H9 (cell line): ENCODE measurements around the gene VAPA. TPM values are rescaled to one million over a fixed set of nuclear protein-coding genes. Genes with fewer than 3 reads are reported as not detected.

Source experiments
- DNase-seq: peaks from one replicate; pipeline ENCODE4 v3.0.0-alpha.2; 2017
- H2AFZ ChIP-seq: one replicate; pipeline ENCODE4 v1.6.1; 2013; ENCODE audit warnings: mild to moderate bottlenecking, low read length, control low read depth, moderate library complexity
- H2AK5ac ChIP-seq: 2 replicates; pipeline ENCODE4 v1.6.1; 2013; ENCODE audit warnings: low read length, control low read depth, mixed read lengths; ENCODE audit not compliant: insufficient read length
- H2BK120ac ChIP-seq: one replicate; pipeline ENCODE4 v1.6.1; 2013; ENCODE audit warnings: low read depth, mild to moderate bottlenecking, low read length, control low read depth, inconsistent platforms; ENCODE audit not compliant: poor library complexity, severe bottlenecking
- H2BK12ac ChIP-seq: 2 replicates; pipeline ENCODE4 v1.6.1; 2013; ENCODE audit warnings: low read length, control low read depth, mixed read lengths, low read depth; ENCODE audit not compliant: insufficient read length
- H2BK15ac ChIP-seq: 2 replicates; pipeline ENCODE4 v1.6.1; 2013; ENCODE audit warnings: low read depth, low read length, control low read depth
- H2BK20ac ChIP-seq: one replicate; pipeline ENCODE4 v1.6.1; 2013; ENCODE audit warnings: low read depth, mild to moderate bottlenecking, low read length, control low read depth, inconsistent platforms; ENCODE audit not compliant: poor library complexity, severe bottlenecking
- H2BK5ac ChIP-seq: 2 replicates; pipeline ENCODE4 v1.6.1; 2013; ENCODE audit warnings: low read length, control low read depth, mixed read lengths; ENCODE audit not compliant: insufficient read length
- H3K14ac ChIP-seq: 2 replicates; pipeline ENCODE4 v1.6.1; 2013; ENCODE audit warnings: low read length, control low read depth; ENCODE audit not compliant: insufficient read depth
- H3K18ac ChIP-seq: 2 replicates; pipeline ENCODE4 v1.6.1; 2013; ENCODE audit warnings: low read depth, mild to moderate bottlenecking, mixed read lengths, low read length, control low read depth; ENCODE audit not compliant: insufficient read length
- H3K23ac ChIP-seq: 2 replicates; pipeline ENCODE4 v1.6.1; 2013; ENCODE audit warnings: low read length, control low read depth, mixed read lengths, low read depth; ENCODE audit not compliant: insufficient read length
- H3K23me2 ChIP-seq: 2 replicates; pipeline ENCODE4 v1.6.1; 2013; ENCODE audit warnings: low read depth, mild to moderate bottlenecking, mixed read lengths, low read length, control low read depth; ENCODE audit not compliant: insufficient read length, poor library complexity, severe bottlenecking
- H3K27ac ChIP-seq: 2 replicates; pipeline ENCODE4 v1.5.1; 2013; ENCODE audit warnings: low read length, control low read depth, mixed read lengths, low read depth; ENCODE audit not compliant: insufficient read length
- H3K27me3 ChIP-seq: 2 replicates; pipeline ENCODE4 v1.6.1; 2013; ENCODE audit warnings: low read length, control low read depth, inconsistent platforms; ENCODE audit not compliant: insufficient read depth
- H3K4ac ChIP-seq: 2 replicates; pipeline ENCODE4 v1.6.1; 2013; ENCODE audit warnings: low read depth, mild to moderate bottlenecking, control low read depth, inconsistent platforms, low read length, moderate library complexity
- H3K4me1 ChIP-seq: 2 replicates; pipeline ENCODE4 v1.6.1; 2013; ENCODE audit warnings: low read length, control low read depth, inconsistent platforms; ENCODE audit not compliant: insufficient read depth
- H3K4me2 ChIP-seq: 2 replicates; pipeline ENCODE4 v1.6.1; 2013; ENCODE audit warnings: low read length, control low read depth, mixed read lengths; ENCODE audit not compliant: insufficient read length, insufficient read depth
- H3K56ac ChIP-seq: 2 replicates; pipeline ENCODE4 v1.6.1; 2013; ENCODE audit warnings: low read depth, mild to moderate bottlenecking, mixed read lengths, low read length, control low read depth; ENCODE audit not compliant: insufficient read length
- H3K79me1 ChIP-seq: 2 replicates; pipeline ENCODE4 v1.6.1; 2013; ENCODE audit warnings: low read depth, mild to moderate bottlenecking, moderate library complexity, low read length, control low read depth, inconsistent platforms; ENCODE audit not compliant: insufficient read depth, poor library complexity, severe bottlenecking
- H3K79me2 ChIP-seq: 2 replicates; pipeline ENCODE4 v1.6.1; 2013; ENCODE audit warnings: low read length, control low read depth, inconsistent platforms; ENCODE audit not compliant: insufficient read depth
- H3K9ac ChIP-seq: 2 replicates; pipeline ENCODE4 v1.6.1; 2013; ENCODE audit warnings: low read length, control low read depth, mixed read lengths; ENCODE audit not compliant: insufficient read length; ENCODE audit errors: extremely low read depth
- H3K9me3 ChIP-seq: one replicate; pipeline ENCODE4 v1.6.1; 2013; ENCODE audit warnings: low read depth, low read length, inconsistent platforms; ENCODE audit not compliant: control insufficient read depth
- H3T11ph ChIP-seq: one replicate; pipeline ENCODE4 v1.6.1; 2013; ENCODE audit warnings: mild to moderate bottlenecking, low read length, control low read depth, inconsistent platforms
- H4K20me1 ChIP-seq: one replicate; pipeline ENCODE4 v1.6.1; 2013; ENCODE audit not compliant: control insufficient read depth, insufficient read length, insufficient read depth
- H4K5ac ChIP-seq: 2 replicates; pipeline ENCODE4 v1.6.1; 2013; ENCODE audit warnings: low read depth, mild to moderate bottlenecking, mixed read lengths, low read length, control low read depth; ENCODE audit not compliant: insufficient read length
- H4K8ac ChIP-seq: replicated peaks from 2 replicates; pipeline ENCODE4 v1.6.1; 2013; ENCODE audit warnings: low read length, control low read depth, mixed read lengths, low read depth; ENCODE audit not compliant: insufficient read length
- H4K91ac ChIP-seq: 2 replicates; pipeline ENCODE4 v1.6.1; 2013; ENCODE audit warnings: low read depth, mild to moderate bottlenecking, moderate library complexity, mixed read lengths, low read length, control low read depth; ENCODE audit not compliant: insufficient read length
- H3K27ac Mint-ChIP-seq, 3 experiments: 2 replicates in 2 of 3; 3 replicates in 1 of 3; pipeline ENCODE4 v1.8.0; 2020 to 2021; ENCODE audit warnings: mixed read lengths in 3 of 3, mild to moderate bottlenecking in 1 of 3, moderate library complexity in 1 of 3
- H3K27me3 Mint-ChIP-seq: 2 replicates; pipeline ENCODE4 v1.8.0; 2021; ENCODE audit warnings: low read depth, mild to moderate bottlenecking, moderate library complexity, mixed read lengths
- H3K36me3 Mint-ChIP-seq, 3 experiments: 2 replicates in 2 of 3; 3 replicates in 1 of 3; pipeline ENCODE4 v1.8.0; 2020 to 2021; ENCODE audit warnings: low read depth in 3 of 3, mixed read lengths in 3 of 3; ENCODE audit not compliant: insufficient read depth in 1 of 3
- H3K4me1 Mint-ChIP-seq, 2 experiments: 2 replicates each; pipeline ENCODE4 v1.8.0; 2020; ENCODE audit warnings: mixed read lengths in 2 of 2
- H3K4me3 Mint-ChIP-seq, 2 experiments: 2 replicates in 1 of 2; 3 replicates in 1 of 2; pipeline ENCODE4 v1.8.0; 2020 to 2021; ENCODE audit warnings: mild to moderate bottlenecking in 2 of 2, mixed read lengths in 2 of 2, moderate library complexity in 1 of 2
- H3K9me3 Mint-ChIP-seq, 2 experiments: 2 replicates in 1 of 2; 3 replicates in 1 of 2; pipeline ENCODE4 v1.8.0; 2020; ENCODE audit warnings: mild to moderate bottlenecking in 2 of 2, mixed read lengths in 2 of 2, moderate library complexity in 1 of 2
- WGBS: extraction: QIAGEN DNeasy Blood & Tissue Kit; methylation state at CpG from one replicate; pipeline ENCODE4 v1.1.7; 2013; ENCODE audit warnings: missing lambda C conversion rate, low lambda C conversion rate, mixed read lengths; ENCODE audit not compliant: insufficient read length; ENCODE audit errors: extremely low coverage; 5-methylcytosine and 5-hydroxymethylcytosine counted together
- total RNA-seq: library from RNA; stranded (reverse); gene quantifications from 2 replicates; pipeline ENCODE4 v1.2.1, GENCODE V29; 2021
- TF ChIP-seq, protein P1 (sequence below): fragments of 200-600 bp; sonication (generic); conservative IDR thresholded peaks from 3 replicates; pipeline ENCODE4 v1.8.0; 2021; ENCODE audit warnings: antibody characterized with exemption, mild to moderate bottlenecking

VAPA gene
- total RNA-seq, 1 experiment from 2014 or later, result 141 TPM

DNA sequence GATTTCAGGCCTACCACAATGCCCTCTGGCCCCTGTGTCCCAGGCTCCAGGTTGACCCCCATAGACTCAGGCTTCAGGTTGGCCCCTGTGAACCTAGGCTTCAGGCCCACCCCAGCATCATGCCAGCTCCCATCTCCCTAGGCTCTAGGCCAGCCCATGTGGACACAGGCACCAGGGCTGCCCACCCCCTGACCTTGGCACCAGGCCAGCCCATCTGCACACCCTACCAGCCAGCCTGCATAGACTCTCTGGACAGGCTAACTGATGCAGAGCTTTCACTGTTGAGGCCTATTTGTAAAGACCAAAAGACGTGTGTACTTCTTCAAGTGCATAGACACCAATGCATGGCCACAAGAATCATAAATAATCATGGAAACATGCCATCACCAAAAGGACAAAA lies 83.9 kb downstream of the VAPA start:
- Mint-ChIP-seq H3K9me3 (peaks cover 8 to 11% of the 10 kb centered on the region in 2 experiments), H3K4me3 (no peak overlapping the region), H3K4me1 (no peaks in the 10 kb centered on the region), H3K36me3 (peaks cover 0 to 5% (median 4%) of the 10 kb centered on the region in 3 experiments; a peak in 4 of 7 replicates), H3K27ac (no peak overlapping the region), H3K27me3 (peaks cover under 1% of the 10 kb centered on the region)
- Histone ChIP-seq H3K27ac (no peak overlapping the region), H4K5ac (no peak overlapping the region), H3K56ac (no peak overlapping the region), H4K8ac (no peak overlapping the region), H3K9ac (no peak overlapping the region), H3K14ac (no peak overlapping the region), H3K79me1 (no peaks in the 10 kb centered on the region), H3K18ac (no peak overlapping the region), H4K91ac (no peak overlapping the region), H3K4me2 (no peak overlapping the region), H3K27me3 (no peaks in the 10 kb centered on the region), H2BK12ac (no peak overlapping the region), H2BK120ac (no peak overlapping the region), H3K23ac (no peak overlapping the region), H2AK5ac (no peak overlapping the region), H4K20me1 (peaks cover 4% of the 10 kb centered on the region), H2BK5ac (no peak overlapping the region), H3K9me3 (no peaks in the 10 kb centered on the region), H3K4ac (no peak overlapping the region), H3K23me2 (no peaks in the 10 kb centered on the region), H3K4me1 (no peaks in the 10 kb centered on the region), H3K79me2 (no peaks in the 10 kb centered on the region), H2AFZ (no peak overlapping the region), H3T11ph (no peak overlapping the region), H2BK20ac (no peak overlapping the region), H2BK15ac (no peak overlapping the region)
- no CpG with 5 or more reads among the region's 1 CpG for WGBS
- no peak for DNase-seq
- TF ChIP-seq, protein P1, sequence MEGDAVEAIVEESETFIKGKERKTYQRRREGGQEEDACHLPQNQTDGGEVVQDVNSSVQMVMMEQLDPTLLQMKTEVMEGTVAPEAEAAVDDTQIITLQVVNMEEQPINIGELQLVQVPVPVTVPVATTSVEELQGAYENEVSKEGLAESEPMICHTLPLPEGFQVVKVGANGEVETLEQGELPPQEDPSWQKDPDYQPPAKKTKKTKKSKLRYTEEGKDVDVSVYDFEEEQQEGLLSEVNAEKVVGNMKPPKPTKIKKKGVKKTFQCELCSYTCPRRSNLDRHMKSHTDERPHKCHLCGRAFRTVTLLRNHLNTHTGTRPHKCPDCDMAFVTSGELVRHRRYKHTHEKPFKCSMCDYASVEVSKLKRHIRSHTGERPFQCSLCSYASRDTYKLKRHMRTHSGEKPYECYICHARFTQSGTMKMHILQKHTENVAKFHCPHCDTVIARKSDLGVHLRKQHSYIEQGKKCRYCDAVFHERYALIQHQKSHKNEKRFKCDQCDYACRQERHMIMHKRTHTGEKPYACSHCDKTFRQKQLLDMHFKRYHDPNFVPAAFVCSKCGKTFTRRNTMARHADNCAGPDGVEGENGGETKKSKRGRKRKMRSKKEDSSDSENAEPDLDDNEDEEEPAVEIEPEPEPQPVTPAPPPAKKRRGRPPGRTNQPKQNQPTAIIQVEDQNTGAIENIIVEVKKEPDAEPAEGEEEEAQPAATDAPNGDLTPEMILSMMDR, result no peak
